GM21529 (cell line): ENCODE measurements around the gene SMG7.

Experiments used
- ATAC-seq: cut with Tn5 transposase; IDR thresholded peaks from one replicate; pipeline ENCODE4 v1.9.1; 2021; ENCODE audit not compliant: unreplicated experiment

The SMG7 gene

GRCh38 chr1:183589384-183589783, 117.1 kb downstream of the SMG7 start:
- ATAC-seq: no peak

GRCh38 chr1:183589874-183590243, 117.6 kb downstream of the SMG7 start:
- peak; percentile 20 for ATAC-seq

GRCh38 chr1:183590244-183591191, 118.2 kb downstream of the SMG7 start, which contains the start of gene NCF2:
NCF2 (minus strand) TSS chr1:183590459; CDS start chr1:183590329, 130 bp downstream.
- peak; percentile 82 for ATAC-seq

GRCh38 chr1:183592733-183593132, 120.4 kb downstream of the SMG7 start:
- no peak for ATAC-seq

GRCh38 chr1:183593356-183593755, 121.1 kb downstream of the SMG7 start:
- ATAC-seq: peak; percentile 45

- ATAC-seq: no peak
These were observed 123.2 kb downstream of the SMG7 start for GRCh38 chr1:183595537-183595936.

- no peak for ATAC-seq
These were observed 124.2 kb downstream of the SMG7 start for GRCh38 chr1:183596500-183596899.

GRCh38 chr1:183597656-183598347, 125.5 kb downstream of the SMG7 start:
- no peak for ATAC-seq

GRCh38 chr1:183598386-183598785, 126.1 kb downstream of the SMG7 start:
- peak; percentile 84 for ATAC-seq

GRCh38 chr1:183600136-183600535, 127.8 kb downstream of the SMG7 start:
- ATAC-seq: no peak

- no peak for ATAC-seq
These were observed 128.3 kb downstream of the SMG7 start for GRCh38 chr1:183600634-183601033.

GRCh38 chr1:183602510-183602909, 130.2 kb downstream of the SMG7 start:
- no peak for ATAC-seq
